GOT3 (cell line): ENCODE results near the gene RPIA.
"Not testable (repeated sequence)": the region's sequence is repeated elsewhere in the genome, so short reads cannot be mapped to it uniquely, and the experiment has no call there.

Experiments
- DNase-seq: peaks from one replicate; lab custom pipeline; 2025; ENCODE audit warnings: mixed read lengths; lab: John Stamatoyannopoulos, UW

Gene RPIA

DNA sequence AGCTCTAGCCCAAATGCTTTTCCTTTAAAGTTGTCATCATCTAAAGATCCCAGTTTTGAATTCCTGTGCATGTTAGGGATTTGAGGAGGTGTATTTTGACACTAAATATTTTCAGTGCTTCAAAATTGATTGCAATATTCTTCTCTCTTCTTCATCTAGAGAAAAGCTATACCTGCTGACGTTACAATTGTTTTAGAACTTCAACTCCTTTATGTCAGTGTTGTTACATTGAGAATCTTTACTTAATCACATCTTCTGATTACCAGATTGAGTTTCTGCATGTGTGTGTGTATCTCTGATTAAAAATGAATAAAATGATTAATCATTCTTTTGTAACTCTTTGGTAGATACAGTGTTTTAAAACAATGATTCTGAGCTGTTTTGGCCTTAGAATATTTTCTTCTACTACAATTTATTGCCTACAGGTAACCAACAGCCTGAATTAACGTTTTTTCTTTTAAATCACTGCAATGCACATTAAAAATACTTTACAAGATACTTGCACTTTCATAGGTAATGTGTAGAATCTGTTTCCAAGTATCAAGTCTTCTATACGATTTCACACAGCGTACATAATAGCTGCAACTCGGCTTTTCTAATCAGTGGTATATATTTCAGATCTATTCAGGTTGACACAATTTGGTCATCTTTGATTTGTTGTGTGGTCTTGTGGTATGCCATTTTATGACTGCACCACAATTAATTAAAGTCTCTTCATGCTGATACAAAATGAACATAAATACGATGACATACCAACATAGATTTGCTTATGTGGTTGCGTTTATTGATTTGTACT lies 82.0 kb downstream of the RPIA start:
- not testable (repeated sequence) for DNase-seq

DNA sequence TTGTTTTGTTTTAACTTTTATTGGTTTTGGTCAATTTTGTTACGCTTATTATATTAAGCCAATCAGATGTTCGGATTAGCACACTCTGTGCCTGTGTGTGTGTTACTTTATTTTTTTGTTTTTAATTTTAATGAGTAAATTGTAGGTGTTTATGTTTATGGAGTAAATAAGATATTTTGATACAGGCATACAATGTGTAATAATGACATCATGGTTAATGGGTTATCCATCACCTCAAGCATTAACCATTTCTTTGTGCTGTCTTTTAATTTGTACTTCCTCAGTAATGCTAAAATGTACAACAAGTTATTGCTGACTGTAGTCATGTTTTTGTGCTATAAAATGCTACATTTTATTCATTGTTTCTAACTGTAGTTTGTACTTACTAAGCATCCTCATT lies 97.7 kb downstream of the RPIA start:
- not testable (repeated sequence) for DNase-seq

DNA sequence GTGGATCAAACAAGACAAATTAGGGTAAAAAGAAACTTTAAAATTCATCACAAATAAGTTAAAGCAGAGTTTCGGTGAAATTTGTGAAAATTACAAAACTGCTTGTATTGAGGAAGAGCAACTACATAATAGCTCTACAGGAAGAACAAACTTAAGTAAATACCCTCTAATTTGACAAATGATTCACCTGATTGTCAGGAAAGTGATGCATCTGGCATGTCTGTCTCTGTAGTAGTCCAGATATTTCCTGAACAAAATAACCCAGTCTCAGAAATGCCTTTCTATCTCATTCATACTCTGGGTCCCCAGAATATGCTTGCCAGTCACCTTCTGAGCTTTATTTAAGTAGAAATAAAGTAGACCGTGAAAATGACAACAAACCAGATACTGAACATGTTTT lies 104.5 kb downstream of the RPIA start:
- DNase-seq = not testable (repeated sequence)

DNA sequence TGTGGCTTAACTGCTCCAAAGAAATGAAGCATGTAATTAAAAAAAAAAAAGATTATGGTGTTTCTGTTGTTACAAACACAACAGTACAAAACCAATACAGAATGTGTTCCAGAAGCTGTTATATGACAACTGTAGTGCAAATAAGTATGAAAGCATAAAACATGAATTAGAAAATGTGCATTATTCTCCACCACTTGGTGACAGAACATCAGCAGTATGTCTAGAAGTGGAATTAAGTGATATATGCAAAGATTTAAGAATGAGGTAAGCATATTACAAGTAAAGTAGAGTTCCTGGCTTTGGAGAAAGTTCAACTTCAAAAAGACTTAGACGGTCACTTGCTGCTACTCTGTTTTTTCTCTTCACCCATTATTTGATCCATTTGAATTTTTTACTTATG lies 105.0 kb downstream of the RPIA start:
- DNase-seq = not testable (repeated sequence)

DNA sequence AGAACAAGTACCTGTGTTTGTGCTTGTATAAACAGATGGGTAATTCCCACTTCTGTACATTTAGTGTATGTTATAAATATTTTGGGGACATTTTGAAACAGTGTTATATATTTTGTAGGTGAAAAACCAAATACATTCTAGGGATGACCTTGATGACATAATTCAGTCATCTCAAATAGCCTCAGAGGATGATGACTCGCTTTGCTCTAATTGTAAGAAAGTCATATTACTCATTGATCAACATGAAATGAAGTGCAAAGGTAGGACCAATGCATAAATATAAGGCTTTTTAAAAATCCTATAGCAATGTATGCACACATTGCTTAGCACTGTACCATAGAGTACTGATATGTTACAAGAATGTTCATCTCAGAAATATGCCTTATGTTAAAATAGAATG lies 105.7 kb downstream of the RPIA start:
- not testable (repeated sequence) for DNase-seq
